Right hindlimb (tissue), 1 donor: ENCODE results near the gene EMC8.
"Not testable (repeated sequence)": the region's sequence is repeated elsewhere in the genome, so short reads cannot be mapped to it uniquely, and the experiment has no call there.

Experiments used
- DNase-seq: peaks from one replicate; pipeline ENCODE4 v3.0.0-alpha.2; 2018

Gene EMC8

GRCh38 chr16:85799497-85800320 lies at the start of gene EMC8, which contains the start of gene COX4I1:
Gene EMC8, minus strand, starts transcription at chr16:85799544. Its CDS starts 249 bp downstream, at chr16:85799295.
Gene COX4I1, plus strand, starts transcription at chr16:85799695. Its CDS starts 1,511 bp downstream, at chr16:85801206.
- peak; percentile 96 for DNase-seq

GRCh38 chr16:85848986-85849385 lies 49.6 kb upstream of the EMC8 start:
- DNase-seq: no peak

GRCh38 chr16:85847681-85848601 lies 48.6 kb upstream of the EMC8 start:
- no peak for DNase-seq

- no peak for DNase-seq
Observed at GRCh38 chr16:85847036-85847435, 47.7 kb upstream of the EMC8 start.

GRCh38 chr16:85846461-85846860 lies 47.1 kb upstream of the EMC8 start:
- DNase-seq: no peak

- DNase-seq: no peak
Observed at GRCh38 chr16:85845266-85845665, 45.9 kb upstream of the EMC8 start.

- DNase-seq: no peak
Observed at GRCh38 chr16:85844786-85845185, 45.4 kb upstream of the EMC8 start.

- no peak for DNase-seq
Observed at GRCh38 chr16:85844169-85844481, 44.8 kb upstream of the EMC8 start.

- no peak for DNase-seq
Observed at GRCh38 chr16:85843471-85844168, 44.3 kb upstream of the EMC8 start.

GRCh38 chr16:85842848-85843247 lies 43.5 kb upstream of the EMC8 start:
- DNase-seq: no peak

GRCh38 chr16:85842435-85842834 lies 43.1 kb upstream of the EMC8 start:
- DNase-seq: no peak

- no peak for DNase-seq
Observed at GRCh38 chr16:85840801-85841200, 41.5 kb upstream of the EMC8 start.

- DNase-seq: no peak
Observed at GRCh38 chr16:85840395-85840794, 41.1 kb upstream of the EMC8 start.

- no peak for DNase-seq
Observed at GRCh38 chr16:85839681-85840240, 40.4 kb upstream of the EMC8 start.

- DNase-seq: no peak
Observed at GRCh38 chr16:85838876-85839585, 39.7 kb upstream of the EMC8 start.

- no peak for DNase-seq
Observed at GRCh38 chr16:85838381-85838780, 39.0 kb upstream of the EMC8 start.

GRCh38 chr16:85837654-85838053 lies 38.3 kb upstream of the EMC8 start:
- DNase-seq: not testable (repeated sequence)

GRCh38 chr16:85836706-85837582 lies 37.6 kb upstream of the EMC8 start:
- DNase-seq: no peak

- DNase-seq: no peak
Observed at GRCh38 chr16:85835956-85836705, 36.8 kb upstream of the EMC8 start.

- no peak for DNase-seq
Observed at GRCh38 chr16:85835227-85835751, 35.9 kb upstream of the EMC8 start.
